ENCODE results near the gene IGSF3. TPM values are rescaled to one million over a fixed set of nuclear protein-coding genes. Genes with fewer than 3 reads are reported as not detected.
A peak's percentile ranks its signal among the peaks of the same experiment; 100 is the strongest.

The IGSF3 gene
- total RNA-seq, 6 experiments from 2014 or later, result 0.42 to 4.9 (median 1.8) TPM

DNA sequence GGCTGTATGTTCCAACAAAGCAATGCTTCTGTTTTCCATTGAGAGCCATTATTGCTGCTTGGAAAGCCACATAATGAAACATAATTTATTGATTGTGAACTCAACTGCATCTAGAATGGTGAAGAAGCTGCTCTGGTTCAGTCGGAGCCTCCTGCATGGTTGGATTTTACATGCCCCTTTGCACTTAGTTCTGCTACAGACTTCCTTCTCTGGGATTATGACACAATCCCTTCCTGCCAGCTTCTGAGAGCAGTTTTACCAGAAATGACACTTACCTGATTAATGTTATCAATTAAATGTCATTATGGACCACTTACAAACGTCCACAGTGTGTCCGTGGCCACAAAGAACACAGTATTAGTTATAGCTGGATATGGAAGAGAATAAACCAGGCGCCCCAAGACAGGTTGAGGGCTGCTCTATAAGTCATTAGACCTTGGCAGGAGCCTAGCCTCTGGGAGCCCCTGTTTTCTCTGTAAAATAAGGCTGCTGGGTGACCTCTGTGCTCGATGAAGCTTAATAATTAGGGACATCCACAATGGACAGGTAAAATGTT lies 89.7 kb downstream of the IGSF3 start:
- no peak overlapping the region for H3K27ac ChIP-seq
- no peaks in the 10 kb centered on the region for H3K4me1 ChIP-seq
- no peak for TF ChIP-seq POLR2A (IDR thresholded peaks at IDR 0.05)
- TF ChIP-seq, protein P1, sequence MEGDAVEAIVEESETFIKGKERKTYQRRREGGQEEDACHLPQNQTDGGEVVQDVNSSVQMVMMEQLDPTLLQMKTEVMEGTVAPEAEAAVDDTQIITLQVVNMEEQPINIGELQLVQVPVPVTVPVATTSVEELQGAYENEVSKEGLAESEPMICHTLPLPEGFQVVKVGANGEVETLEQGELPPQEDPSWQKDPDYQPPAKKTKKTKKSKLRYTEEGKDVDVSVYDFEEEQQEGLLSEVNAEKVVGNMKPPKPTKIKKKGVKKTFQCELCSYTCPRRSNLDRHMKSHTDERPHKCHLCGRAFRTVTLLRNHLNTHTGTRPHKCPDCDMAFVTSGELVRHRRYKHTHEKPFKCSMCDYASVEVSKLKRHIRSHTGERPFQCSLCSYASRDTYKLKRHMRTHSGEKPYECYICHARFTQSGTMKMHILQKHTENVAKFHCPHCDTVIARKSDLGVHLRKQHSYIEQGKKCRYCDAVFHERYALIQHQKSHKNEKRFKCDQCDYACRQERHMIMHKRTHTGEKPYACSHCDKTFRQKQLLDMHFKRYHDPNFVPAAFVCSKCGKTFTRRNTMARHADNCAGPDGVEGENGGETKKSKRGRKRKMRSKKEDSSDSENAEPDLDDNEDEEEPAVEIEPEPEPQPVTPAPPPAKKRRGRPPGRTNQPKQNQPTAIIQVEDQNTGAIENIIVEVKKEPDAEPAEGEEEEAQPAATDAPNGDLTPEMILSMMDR (IDR thresholded peaks at IDR 0.05), result no peak
- DNase-seq (no peak), ATAC-seq (no peak)
- intact Hi-C loops (cut with DNase I), result loop anchor here in 1 of 2 donors (2.0 kb wide), 1 partner anchor 95 kb away; no protein-coding TSS in a partner anchor
- H3K27me3 ChIP-seq, result no peaks in the 10 kb centered on the region
- no peaks in the 10 kb centered on the region for H3K9me3 ChIP-seq
- no peak overlapping the region for H3K4me3 ChIP-seq
- H3K36me3 ChIP-seq, result no peaks in the 10 kb centered on the region
- 58% methylated on average over 4 of the region's 5 CpGs for WGBS (ENCODE audit: insufficient coverage, low coverage, low lambda C conversion rate, missing lambda C conversion rate)

DNA sequence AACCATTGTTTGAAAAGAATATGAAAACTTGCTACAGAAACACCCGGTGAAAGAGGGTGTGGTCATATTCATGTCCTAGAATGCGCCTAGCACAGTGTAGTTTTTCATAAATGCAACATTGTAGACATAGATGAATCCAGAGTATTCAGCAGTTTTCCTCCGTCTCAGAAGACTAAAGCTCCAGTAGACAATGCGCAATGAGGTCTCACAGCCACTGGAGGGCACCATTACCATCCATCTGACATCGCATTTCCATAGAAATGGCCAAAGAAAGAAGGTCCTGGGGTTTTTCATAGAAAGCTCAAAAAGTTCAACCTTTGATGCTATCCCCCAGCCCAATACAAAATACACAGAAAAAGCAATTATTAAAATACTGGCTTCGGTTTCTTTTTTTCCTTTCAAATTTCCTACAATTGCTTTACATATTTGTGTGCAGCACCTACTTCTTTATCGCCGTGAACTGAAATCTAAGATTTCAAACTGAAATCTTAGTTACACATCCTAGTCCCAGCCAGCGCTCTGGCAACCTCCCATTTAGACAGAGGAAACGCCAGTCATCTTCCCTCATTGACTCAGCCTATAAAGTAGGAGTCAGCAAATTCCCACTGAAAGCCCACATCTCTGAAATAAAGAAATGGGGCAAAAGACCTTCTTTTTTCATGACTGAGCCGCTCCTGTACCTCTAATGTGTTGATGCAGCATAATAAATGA lies 92.8 kb downstream of the IGSF3 start:
- Histone ChIP-seq H3K36me3 (no peaks in the 10 kb centered on the region), H3K4me3 (no peak overlapping the region), H3K27me3 (no peaks in the 10 kb centered on the region), H3K9me3 (no peaks in the 10 kb centered on the region), H3K4me1 (peaks cover 0 to 8% (median 0%) of the 10 kb centered on the region in 4 donors), H3K27ac (no peak overlapping the region)
- intact Hi-C loops (cut with DNase I), result no loop called here
- TF ChIP-seq, protein P1 (IDR thresholded peaks at IDR 0.05), result peak; percentile 84 to 92 (median 90)
- TF ChIP-seq POLR2A (IDR thresholded peaks at IDR 0.05), result no peak
- 15% methylated on average over 11 of the region's 11 CpGs for WGBS (ENCODE audit: insufficient coverage, low coverage, low lambda C conversion rate, missing lambda C conversion rate)
- ATAC-seq, result peak; percentile 41 to 54 (median 43)
- DNase-seq, result peak in 1 of 3 donors; percentile 60

DNA sequence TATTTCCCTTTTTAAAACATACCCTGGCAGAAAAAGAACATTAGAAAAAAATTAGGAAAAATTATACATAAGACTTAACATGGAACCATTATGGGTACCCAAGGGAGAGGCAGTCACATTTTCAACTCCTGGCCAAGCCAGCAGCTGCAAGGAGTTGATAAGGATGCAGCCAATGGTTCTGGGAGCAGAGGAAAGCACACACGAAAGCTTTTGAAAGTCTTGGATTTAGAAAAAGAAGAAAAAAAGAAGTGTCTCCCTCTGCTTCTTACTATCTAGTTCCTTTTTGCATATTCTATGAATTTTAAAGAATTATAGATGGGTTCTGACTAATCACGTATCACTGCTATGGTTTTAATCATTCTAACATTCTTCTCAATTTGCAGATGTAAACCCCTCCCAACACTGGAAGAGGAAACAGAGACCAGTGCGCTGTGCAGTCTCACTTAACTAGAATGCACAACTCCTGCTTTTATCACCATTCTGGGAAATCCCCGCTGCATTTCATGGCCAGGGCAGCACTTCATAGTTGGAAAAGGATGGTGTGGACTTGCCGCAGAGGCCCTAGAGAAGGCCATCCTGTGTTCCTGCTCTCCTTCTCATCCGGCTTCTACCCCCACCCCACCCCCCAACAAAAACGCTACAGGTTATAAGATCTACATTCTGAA lies 94.0 kb downstream of the IGSF3 start:
- intact Hi-C loops (cut with DNase I), result no loop called here
- DNase-seq (no peak), ATAC-seq (no peak)
- Histone ChIP-seq H3K27ac (no peak overlapping the region), H3K4me1 (peaks cover 0 to 8% (median 0%) of the 10 kb centered on the region in 4 donors), H3K4me3 (no peak overlapping the region), H3K9me3 (no peaks in the 10 kb centered on the region), H3K27me3 (no peaks in the 10 kb centered on the region), H3K36me3 (no peaks in the 10 kb centered on the region)
- TF ChIP-seq POLR2A (IDR thresholded peaks at IDR 0.05), result no peak
- TF ChIP-seq, protein P1 (IDR thresholded peaks at IDR 0.05), result no peak
- WGBS (ENCODE audit: insufficient coverage, low coverage, low lambda C conversion rate, missing lambda C conversion rate), result 48% methylated on average over 6 of the region's 7 CpGs

DNA sequence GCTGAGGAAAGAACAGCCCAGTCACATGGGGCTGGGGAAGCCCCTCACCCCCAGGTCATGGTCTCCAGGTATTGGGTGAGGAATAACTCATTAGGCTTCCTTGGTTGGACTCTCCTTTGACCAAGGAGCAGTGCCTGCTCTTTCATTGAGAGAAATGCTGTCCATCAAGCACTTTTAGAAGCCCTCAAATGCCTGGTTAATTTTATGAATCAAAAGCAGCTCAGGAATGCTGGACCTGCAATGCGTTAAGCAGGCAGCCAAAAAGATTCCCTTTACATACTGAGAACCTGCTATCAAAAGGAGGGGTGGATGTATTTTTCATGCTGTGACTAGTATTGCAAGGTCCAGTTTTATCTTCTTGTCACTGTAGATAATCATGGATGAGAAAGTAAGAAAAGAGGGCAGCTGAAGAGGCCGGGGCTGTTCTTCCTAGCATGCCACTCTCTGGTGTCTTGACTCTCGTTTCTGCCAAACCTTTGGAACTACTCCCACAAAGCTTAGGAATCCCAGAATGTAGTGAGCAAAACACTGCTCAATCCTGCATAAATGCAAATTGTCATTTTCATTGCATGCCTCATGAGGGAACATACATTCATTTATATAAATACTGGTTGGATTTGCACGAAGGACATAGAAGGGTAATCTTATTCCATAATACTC lies 94.6 kb downstream of the IGSF3 start:
- intact Hi-C loops (cut with DNase I), result no loop called here
- DNase-seq, result no peak

More for the DNA sequence above, 94.6 kb downstream of the IGSF3 start:
- H3K36me3 ChIP-seq, result no peaks in the 10 kb centered on the region
- no peak overlapping the region for H3K27ac ChIP-seq
- no peak overlapping the region for H3K4me3 ChIP-seq
- WGBS (ENCODE audit: insufficient coverage, low coverage, low lambda C conversion rate, missing lambda C conversion rate), result 77% methylated on average over 4 of the region's 4 CpGs
- no peak for ATAC-seq
- no peaks in the 10 kb centered on the region for H3K27me3 ChIP-seq
- no peak for TF ChIP-seq POLR2A (IDR thresholded peaks at IDR 0.05)
- TF ChIP-seq, protein P1 (IDR thresholded peaks at IDR 0.05), result no peak
- H3K9me3 ChIP-seq, result no peaks in the 10 kb centered on the region
- peaks cover 0 to 8% (median 0%) of the 10 kb centered on the region in 4 donors for H3K4me1 ChIP-seq
